Measurements from ENCODE around the gene AOPEP.

Gene AOPEP

DNA sequence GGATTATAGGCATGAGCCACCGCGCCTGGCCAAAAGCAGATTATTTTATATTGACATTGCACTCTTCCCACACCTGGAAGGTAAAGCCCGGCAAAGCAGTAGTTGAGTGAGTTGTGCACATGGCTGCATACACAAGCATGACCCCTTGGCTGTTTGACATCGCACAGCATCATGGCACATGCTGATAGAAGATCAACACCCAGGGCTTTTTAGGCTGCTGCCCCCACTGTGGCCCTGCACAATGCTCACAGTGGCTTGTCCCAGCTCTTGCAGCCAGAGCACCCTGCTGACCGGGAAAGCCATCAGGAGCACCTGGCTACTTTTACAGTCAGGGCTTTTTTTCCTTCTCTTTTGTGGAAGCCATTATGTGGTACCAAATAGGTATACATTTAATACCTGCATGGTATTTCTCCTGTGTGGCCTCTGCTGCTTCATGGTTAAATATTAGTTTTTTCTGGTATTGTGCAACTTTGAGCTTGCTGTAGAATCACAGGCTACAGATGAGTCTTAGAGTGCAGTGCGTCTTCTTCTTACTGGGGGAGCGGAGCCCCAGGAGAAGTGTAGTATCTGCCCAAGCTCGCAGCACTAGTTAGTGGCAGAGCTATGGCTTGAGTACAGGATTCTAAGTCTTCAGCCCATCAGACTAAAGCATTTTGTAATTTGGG lies 264.5 kb downstream of the AOPEP start:
- Histone ChIP-seq H3K4me1 (ENCODE audit: control insufficient read depth in 2 of 2, insufficient read depth in 2 of 2, low read length in 2 of 2) (peaks cover 0 to 3% of the 10 kb centered on the region in 2 donors), H3K9me3 (ENCODE audit: control insufficient read depth in 2 of 2, low read length in 2 of 2) (no peaks in the 10 kb centered on the region), H3K36me3 (ENCODE audit: control insufficient read depth in 2 of 2, insufficient read depth in 2 of 2, low read length in 2 of 2) (no peaks in the 10 kb centered on the region), H3K27ac (ENCODE audit: low read depth in 2 of 2, low read length in 2 of 2) (no peak overlapping the region), H3K27me3 (ENCODE audit: control insufficient read depth in 2 of 2, insufficient read depth in 2 of 2, low read length in 2 of 2) (no peaks in the 10 kb centered on the region), H3K4me3 (ENCODE audit: low read length in 2 of 2) (no peak overlapping the region), H3K9ac (ENCODE audit: low read depth in 1 of 2, low read length in 2 of 2) (no peak overlapping the region)

DNA sequence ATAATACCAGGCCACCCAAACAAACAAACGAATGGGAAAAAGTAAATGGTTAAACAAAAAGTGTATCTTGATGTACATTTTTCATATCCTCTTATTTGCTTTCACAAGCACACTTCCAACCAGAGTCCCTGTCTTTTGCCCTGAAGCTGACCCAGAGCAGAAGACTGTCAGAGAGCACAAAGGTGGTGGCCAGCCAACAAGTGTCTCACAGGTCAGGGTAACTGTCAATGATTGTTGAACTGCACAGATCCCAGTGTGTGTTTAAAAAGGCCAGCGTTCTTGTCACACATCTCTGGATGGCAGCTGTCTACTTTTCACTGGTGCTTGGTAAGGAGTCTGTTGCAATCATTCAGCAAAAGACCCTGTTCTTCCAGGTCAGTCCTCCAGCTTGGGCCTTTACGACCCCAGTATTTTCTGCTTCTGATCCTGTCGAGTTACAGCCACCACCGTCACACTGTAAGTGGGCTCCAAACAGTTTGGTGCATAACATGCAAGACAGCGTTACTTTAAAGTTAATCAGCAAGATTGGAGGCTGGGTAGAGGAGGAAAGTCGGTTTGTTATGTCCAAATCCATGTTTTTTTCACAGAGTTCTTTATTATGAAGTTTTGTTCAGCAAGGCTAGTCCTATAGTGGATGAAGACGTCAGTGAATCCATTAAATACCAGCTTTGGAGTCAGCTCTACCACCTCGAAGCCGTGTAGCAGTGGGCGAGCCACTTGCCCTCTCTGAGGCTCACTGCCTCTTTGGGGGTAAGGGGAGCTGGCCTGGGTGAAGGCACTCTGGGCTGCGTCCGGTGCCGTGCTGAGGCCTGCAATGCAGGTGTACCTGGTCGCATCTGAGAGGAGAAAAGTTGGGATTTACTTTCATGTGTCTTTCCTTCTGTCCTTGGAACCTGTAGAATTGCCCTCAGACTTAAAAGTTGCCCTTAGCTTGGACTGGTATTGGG lies 265.7 kb downstream of the AOPEP start:
- Histone ChIP-seq H3K9ac (ENCODE audit: low read depth in 1 of 2, low read length in 2 of 2) (no peak overlapping the region), H3K4me1 (ENCODE audit: control insufficient read depth in 2 of 2, insufficient read depth in 2 of 2, low read length in 2 of 2) (peaks cover 0 to 3% of the 10 kb centered on the region in 2 donors), H3K27me3 (ENCODE audit: control insufficient read depth in 2 of 2, insufficient read depth in 2 of 2, low read length in 2 of 2) (no peaks in the 10 kb centered on the region), H3K27ac (ENCODE audit: low read depth in 2 of 2, low read length in 2 of 2) (no peak overlapping the region), H3K9me3 (ENCODE audit: control insufficient read depth in 2 of 2, low read length in 2 of 2) (no peaks in the 10 kb centered on the region), H3K36me3 (ENCODE audit: control insufficient read depth in 2 of 2, insufficient read depth in 2 of 2, low read length in 2 of 2) (no peaks in the 10 kb centered on the region), H3K4me3 (ENCODE audit: low read length in 2 of 2) (no peak overlapping the region)

DNA sequence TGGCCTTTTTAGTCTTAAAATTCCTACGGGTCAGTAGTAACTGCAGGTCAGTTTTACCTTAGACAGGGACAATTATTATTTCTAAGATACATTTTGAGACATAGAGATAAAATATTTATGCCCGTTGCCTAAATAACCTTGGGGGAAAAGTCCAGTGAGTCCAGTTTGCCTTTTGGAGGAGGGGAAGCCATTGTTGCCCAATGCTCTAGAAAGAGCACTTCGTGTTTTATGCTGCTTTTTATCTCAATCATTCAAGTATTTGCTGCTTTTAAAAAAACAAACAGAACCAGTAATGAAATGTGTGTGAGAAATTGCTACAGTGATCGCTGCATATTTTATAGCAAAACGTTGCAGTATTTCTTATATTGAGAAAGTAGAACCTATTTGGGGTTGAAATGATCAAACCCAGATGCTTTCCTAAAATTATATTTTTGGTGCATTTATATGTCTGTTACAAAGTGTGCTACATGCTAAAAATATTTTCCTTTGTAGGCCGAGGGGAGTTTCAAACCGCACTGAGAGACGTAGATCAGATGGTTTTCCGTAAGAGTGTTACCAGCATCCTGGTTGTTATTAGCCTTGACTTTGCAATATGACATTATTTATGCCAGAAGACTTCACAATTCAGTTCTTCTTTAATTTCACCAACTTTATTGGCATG lies 266.8 kb downstream of the AOPEP start:
- Histone ChIP-seq H3K27ac (ENCODE audit: low read depth in 2 of 2, low read length in 2 of 2) (no peak overlapping the region), H3K9me3 (ENCODE audit: control insufficient read depth in 2 of 2, low read length in 2 of 2) (no peaks in the 10 kb centered on the region), H3K27me3 (ENCODE audit: control insufficient read depth in 2 of 2, insufficient read depth in 2 of 2, low read length in 2 of 2) (no peaks in the 10 kb centered on the region), H3K4me3 (ENCODE audit: low read length in 2 of 2) (no peak overlapping the region), H3K36me3 (ENCODE audit: control insufficient read depth in 2 of 2, insufficient read depth in 2 of 2, low read length in 2 of 2) (no peaks in the 10 kb centered on the region), H3K4me1 (ENCODE audit: control insufficient read depth in 2 of 2, insufficient read depth in 2 of 2, low read length in 2 of 2) (peaks cover 0 to 3% of the 10 kb centered on the region in 2 donors), H3K9ac (ENCODE audit: low read depth in 1 of 2, low read length in 2 of 2) (no peak overlapping the region)

DNA sequence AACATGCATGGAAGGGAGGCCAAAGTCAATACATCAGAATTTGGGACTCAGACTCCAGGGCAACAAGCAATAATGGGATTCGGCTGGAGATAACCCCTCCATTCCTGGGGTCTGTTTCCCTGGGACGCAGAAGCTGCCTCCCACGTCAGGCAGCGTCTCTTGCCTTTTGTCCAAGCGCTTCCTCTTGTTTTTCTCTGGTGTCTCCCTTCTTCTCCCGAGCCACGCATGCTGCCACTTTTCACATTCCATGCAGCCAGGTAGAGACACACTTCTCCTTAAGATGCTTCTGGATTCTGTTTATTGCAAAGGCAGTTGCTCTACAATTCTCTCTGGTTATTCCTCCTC lies 267.3 kb downstream of the AOPEP start:
- Histone ChIP-seq H3K27ac (ENCODE audit: low read depth in 2 of 2, low read length in 2 of 2) (no peak overlapping the region), H3K36me3 (ENCODE audit: control insufficient read depth in 2 of 2, insufficient read depth in 2 of 2, low read length in 2 of 2) (no peaks in the 10 kb centered on the region), H3K4me3 (ENCODE audit: low read length in 2 of 2) (no peak overlapping the region), H3K27me3 (ENCODE audit: control insufficient read depth in 2 of 2, insufficient read depth in 2 of 2, low read length in 2 of 2) (no peaks in the 10 kb centered on the region), H3K9ac (ENCODE audit: low read depth in 1 of 2, low read length in 2 of 2) (no peak overlapping the region), H3K9me3 (ENCODE audit: control insufficient read depth in 2 of 2, low read length in 2 of 2) (no peaks in the 10 kb centered on the region), H3K4me1 (ENCODE audit: control insufficient read depth in 2 of 2, insufficient read depth in 2 of 2, low read length in 2 of 2) (peaks cover 0 to 3% of the 10 kb centered on the region in 2 donors)

DNA sequence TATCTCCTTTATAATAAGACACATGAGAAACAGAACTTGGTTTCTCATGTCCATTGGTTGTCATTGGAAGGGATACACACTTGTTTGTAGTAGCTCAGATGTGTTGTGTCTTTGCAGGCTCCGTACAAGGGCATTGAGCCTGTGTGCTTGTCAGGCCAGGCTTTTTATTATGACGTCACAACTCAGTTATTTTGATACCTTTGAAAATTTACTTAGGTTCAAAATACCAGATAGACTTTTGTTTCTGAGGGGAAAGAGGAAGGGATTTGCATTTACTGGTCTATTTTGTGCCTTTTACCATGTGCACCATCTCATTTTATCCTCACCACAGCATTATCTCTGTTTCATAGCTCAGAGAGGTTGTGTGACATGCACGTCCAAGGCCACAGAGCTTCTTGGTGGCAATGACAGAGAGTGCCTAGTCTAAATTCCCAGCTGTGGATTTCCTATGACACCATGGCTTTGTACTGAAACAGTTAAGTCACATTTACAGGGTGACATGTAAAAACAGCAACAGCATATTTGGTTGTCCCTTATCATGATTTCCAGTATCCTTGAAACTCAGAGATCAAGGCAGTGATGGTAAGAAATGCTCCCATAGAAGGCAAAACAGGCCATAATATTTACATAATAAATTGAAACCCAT lies 268.7 kb downstream of the AOPEP start:
- H3K9ac ChIP-seq (ENCODE audit: low read depth in 1 of 2, low read length in 2 of 2) = no peak overlapping the region
- H3K9me3 ChIP-seq (ENCODE audit: control insufficient read depth in 2 of 2, low read length in 2 of 2) = no peaks in the 10 kb centered on the region
- H3K27ac ChIP-seq (ENCODE audit: low read depth in 2 of 2, low read length in 2 of 2) = peak overlapping the region in 1 of 2 donors; percentile 40
- H3K27me3 ChIP-seq (ENCODE audit: control insufficient read depth in 2 of 2, insufficient read depth in 2 of 2, low read length in 2 of 2) = no peaks in the 10 kb centered on the region
- H3K36me3 ChIP-seq (ENCODE audit: control insufficient read depth in 2 of 2, insufficient read depth in 2 of 2, low read length in 2 of 2) = no peaks in the 10 kb centered on the region
- no peak overlapping the region for H3K4me3 ChIP-seq (ENCODE audit: low read length in 2 of 2)
- peaks cover 3% of the 10 kb centered on the region in 2 donors for H3K4me1 ChIP-seq (ENCODE audit: control insufficient read depth in 2 of 2, insufficient read depth in 2 of 2, low read length in 2 of 2)

DNA sequence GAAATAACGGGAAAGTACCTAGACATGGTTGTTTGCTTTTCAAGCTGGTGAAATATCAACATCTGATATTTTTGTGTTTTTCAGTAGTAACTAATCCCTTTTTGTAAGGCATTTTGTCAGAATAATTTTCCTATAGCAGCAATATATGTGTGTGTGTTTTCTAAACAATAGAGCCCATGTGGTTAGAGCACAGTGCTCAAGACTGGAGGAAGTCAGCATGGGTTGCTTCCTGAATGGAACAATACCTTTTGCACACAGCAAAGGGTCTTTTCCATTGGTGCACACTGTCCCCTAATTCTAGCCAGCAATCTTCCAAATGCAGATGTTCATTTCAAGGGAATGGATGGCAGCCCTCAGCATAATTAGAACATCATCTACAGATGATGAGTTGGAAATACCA lies 270.1 kb downstream of the AOPEP start:
- Histone ChIP-seq H3K27ac (ENCODE audit: low read depth in 2 of 2, low read length in 2 of 2) (peak overlapping the region; percentile 46 to 75), H3K4me3 (ENCODE audit: low read length in 2 of 2) (no peak overlapping the region), H3K27me3 (ENCODE audit: control insufficient read depth in 2 of 2, insufficient read depth in 2 of 2, low read length in 2 of 2) (no peaks in the 10 kb centered on the region), H3K9ac (ENCODE audit: low read depth in 1 of 2, low read length in 2 of 2) (no peak overlapping the region), H3K4me1 (ENCODE audit: control insufficient read depth in 2 of 2, insufficient read depth in 2 of 2, low read length in 2 of 2) (peaks cover 3% of the 10 kb centered on the region in 2 donors), H3K36me3 (ENCODE audit: control insufficient read depth in 2 of 2, insufficient read depth in 2 of 2, low read length in 2 of 2) (no peaks in the 10 kb centered on the region), H3K9me3 (ENCODE audit: control insufficient read depth in 2 of 2, low read length in 2 of 2) (no peaks in the 10 kb centered on the region)

DNA sequence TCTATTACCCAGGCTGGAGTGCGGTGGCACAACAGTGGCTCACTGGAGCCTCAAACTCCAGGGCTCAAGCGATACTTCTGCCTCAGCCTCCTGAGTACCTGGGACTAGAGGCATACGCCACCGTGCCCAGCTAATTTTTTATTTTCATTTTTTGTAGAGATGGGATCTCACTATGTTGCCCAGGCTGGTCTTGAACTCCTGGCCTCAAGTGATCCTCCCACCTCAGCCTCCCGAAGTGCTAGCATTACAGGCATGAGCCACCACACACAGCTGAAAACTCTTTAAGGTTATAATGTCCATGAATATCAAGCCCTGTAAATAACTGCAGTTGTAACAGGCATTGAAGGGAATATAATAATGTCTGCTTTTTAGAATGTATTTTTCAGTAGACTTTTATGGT lies 271.2 kb downstream of the AOPEP start:
- Histone ChIP-seq H3K27ac (ENCODE audit: low read depth in 2 of 2, low read length in 2 of 2) (no peak overlapping the region), H3K9me3 (ENCODE audit: control insufficient read depth in 2 of 2, low read length in 2 of 2) (no peaks in the 10 kb centered on the region), H3K9ac (ENCODE audit: low read depth in 1 of 2, low read length in 2 of 2) (no peak overlapping the region), H3K27me3 (ENCODE audit: control insufficient read depth in 2 of 2, insufficient read depth in 2 of 2, low read length in 2 of 2) (no peaks in the 10 kb centered on the region), H3K4me1 (ENCODE audit: control insufficient read depth in 2 of 2, insufficient read depth in 2 of 2, low read length in 2 of 2) (peaks cover 3% of the 10 kb centered on the region in 2 donors), H3K4me3 (ENCODE audit: low read length in 2 of 2) (no peak overlapping the region), H3K36me3 (ENCODE audit: control insufficient read depth in 2 of 2, insufficient read depth in 2 of 2, low read length in 2 of 2) (no peaks in the 10 kb centered on the region)

DNA sequence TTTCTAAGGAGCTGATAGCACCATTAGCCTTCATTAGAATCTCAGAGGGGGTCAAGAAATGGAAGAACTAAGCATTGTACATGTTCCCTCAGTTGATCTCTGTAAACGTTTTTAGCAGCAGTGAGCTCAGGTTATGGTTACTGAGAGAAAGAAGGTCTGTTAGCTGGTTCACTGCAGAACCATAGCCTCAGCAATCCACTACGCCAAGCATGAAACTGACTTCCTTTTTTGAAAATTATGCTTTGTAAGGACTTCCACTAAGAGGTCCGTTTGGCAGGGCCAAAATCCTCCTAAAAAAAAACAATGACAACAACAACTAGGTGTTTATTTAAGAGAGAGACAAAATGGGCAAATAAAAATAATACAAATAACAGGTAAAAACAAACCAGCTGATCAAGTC lies 273.3 kb downstream of the AOPEP start:
- peaks cover 3% of the 10 kb centered on the region in 2 donors for H3K4me1 ChIP-seq (ENCODE audit: control insufficient read depth in 2 of 2, insufficient read depth in 2 of 2, low read length in 2 of 2)
- no peaks in the 10 kb centered on the region for H3K27me3 ChIP-seq (ENCODE audit: control insufficient read depth in 2 of 2, insufficient read depth in 2 of 2, low read length in 2 of 2)
- no peak overlapping the region for H3K9ac ChIP-seq (ENCODE audit: low read depth in 1 of 2, low read length in 2 of 2)
- no peak overlapping the region for H3K4me3 ChIP-seq (ENCODE audit: low read length in 2 of 2)
- H3K9me3 ChIP-seq (ENCODE audit: control insufficient read depth in 2 of 2, low read length in 2 of 2) = no peaks in the 10 kb centered on the region
- H3K36me3 ChIP-seq (ENCODE audit: control insufficient read depth in 2 of 2, insufficient read depth in 2 of 2, low read length in 2 of 2) = no peaks in the 10 kb centered on the region
- peak overlapping the region; percentile 0 to 49 for H3K27ac ChIP-seq (ENCODE audit: low read depth in 2 of 2, low read length in 2 of 2)

DNA sequence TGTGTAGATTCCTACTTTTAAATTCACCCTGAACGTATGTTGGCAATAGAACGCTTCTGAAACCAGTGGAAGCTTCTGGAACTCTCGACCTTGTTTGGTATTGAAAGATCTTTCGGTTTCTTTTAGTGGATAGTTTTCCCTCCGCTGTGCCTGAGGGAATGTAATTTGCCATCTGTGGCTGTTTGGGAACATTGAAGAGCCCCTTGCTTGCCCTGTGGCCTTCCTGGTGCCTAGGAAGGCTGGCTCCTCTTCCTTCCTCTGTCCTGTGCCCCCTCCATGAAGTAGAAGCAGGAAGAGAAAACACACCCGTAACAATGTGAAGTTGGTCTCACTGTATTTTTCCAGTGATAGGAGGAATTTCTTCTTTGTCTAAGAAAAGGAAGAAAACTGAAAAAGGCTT lies 274.3 kb downstream of the AOPEP start:
- Histone ChIP-seq H3K36me3 (ENCODE audit: control insufficient read depth in 2 of 2, insufficient read depth in 2 of 2, low read length in 2 of 2) (no peaks in the 10 kb centered on the region), H3K27ac (ENCODE audit: low read depth in 2 of 2, low read length in 2 of 2) (peak overlapping the region; percentile 67 to 76), H3K27me3 (ENCODE audit: control insufficient read depth in 2 of 2, insufficient read depth in 2 of 2, low read length in 2 of 2) (no peaks in the 10 kb centered on the region), H3K9me3 (ENCODE audit: control insufficient read depth in 2 of 2, low read length in 2 of 2) (no peaks in the 10 kb centered on the region), H3K4me3 (ENCODE audit: low read length in 2 of 2) (no peak overlapping the region), H3K9ac (ENCODE audit: low read depth in 1 of 2, low read length in 2 of 2) (peak overlapping the region in 1 of 2 donors; percentile 54), H3K4me1 (ENCODE audit: control insufficient read depth in 2 of 2, insufficient read depth in 2 of 2, low read length in 2 of 2) (peaks cover 2 to 3% of the 10 kb centered on the region in 2 donors)

Data from mucosa of rectum (tissue), 2 donors.